CD14-positive monocyte (primary cell): ENCODE measurements around the gene PGAP6. TPM values are rescaled to one million over a fixed set of nuclear protein-coding genes. Genes with fewer than 3 reads are reported as not detected.
"Not testable (repeated sequence)": the region's sequence is repeated elsewhere in the genome, so short reads cannot be mapped to it uniquely, and the experiment has no call there.

Experiments
- DNase-seq, 3 donors: peaks; one replicate each; pipeline ENCODE4 v3.0.0-alpha.2; 2011 to 2022
- H2AFZ ChIP-seq: 2 replicates; pipeline ENCODE4 v1.6.0; 2012; ENCODE audit warnings: mild to moderate bottlenecking, low read depth, low read length, inconsistent platforms; ENCODE audit not compliant: insufficient read depth, poor library complexity, severe bottlenecking
- H3K27ac ChIP-seq, 2 donors: 1 replicate in 1 of 2; 2 replicates in 1 of 2; pipeline ENCODE4 v1.5.1; 2012 to 2013; ENCODE audit warnings: low read length in 2 of 2, control low read depth in 1 of 2, inconsistent platforms in 1 of 2, low read depth in 1 of 2, mild to moderate bottlenecking in 1 of 2
- H3K27me3 ChIP-seq, 2 donors: one replicate each; pipeline versions ENCODE4 v1.6.0 to v1.6.1; 2011 to 2013; ENCODE audit warnings: low read length in 2 of 2; ENCODE audit not compliant: control insufficient read depth in 2 of 2, insufficient read depth in 2 of 2
- H3K36me3 ChIP-seq, 2 donors: replicated peaks in 1 of 2; 1 replicate in 1 of 2; 2 replicates in 1 of 2; pipeline versions ENCODE4 v1.5.1 to v1.6.1; 2012 to 2013; ENCODE audit warnings: low read length in 2 of 2, control low read depth in 1 of 2, inconsistent platforms in 1 of 2, mild to moderate bottlenecking in 1 of 2; ENCODE audit not compliant: insufficient read depth in 2 of 2, control insufficient read depth in 1 of 2
- H3K4me1 ChIP-seq, 2 donors: 1 replicate in 1 of 2; 2 replicates in 1 of 2; pipeline versions ENCODE4 v1.5.1 to v1.6.1; 2012 to 2013; ENCODE audit warnings: low read length in 2 of 2, control low read depth in 1 of 2, inconsistent platforms in 1 of 2, mild to moderate bottlenecking in 1 of 2, moderate library complexity in 1 of 2; ENCODE audit not compliant: insufficient read depth in 2 of 2, control insufficient read depth in 1 of 2
- H3K4me2 ChIP-seq: replicated peaks from 2 replicates; pipeline ENCODE3; 2012; ENCODE audit warnings: low read length, moderate library complexity, mild to moderate bottlenecking; ENCODE audit not compliant: poor library complexity, severe bottlenecking; ENCODE audit errors: extremely low read depth
- H3K4me3 ChIP-seq, 3 experiments: fragments of 200-600 bp in 1 of 3; sonication (generic) in 1 of 3; replicated peaks in 1 of 3; 1 replicate in 2 of 3; 2 replicates in 1 of 3; pipeline ENCODE4 v1.5.1; 2011 to 2013; ENCODE audit warnings: low read length in 3 of 3, mild to moderate bottlenecking in 3 of 3, control low read depth in 2 of 3, low read depth in 2 of 3, inconsistent platforms in 1 of 3, moderate library complexity in 1 of 3
- H3K79me2 ChIP-seq: 2 replicates; pipeline ENCODE4 v1.6.0; 2012; ENCODE audit warnings: mild to moderate bottlenecking, control low read depth, inconsistent platforms, low read length, moderate library complexity; ENCODE audit not compliant: insufficient read depth
- H3K9ac ChIP-seq: 2 replicates; pipeline ENCODE4 v1.6.0; 2017; ENCODE audit warnings: low read length, mild to moderate bottlenecking; ENCODE audit not compliant: insufficient read depth, poor library complexity, severe bottlenecking
- H3K9me3 ChIP-seq, 2 donors: replicated peaks in 1 of 2; 1 replicate in 1 of 2; 2 replicates in 1 of 2; pipeline versions ENCODE4 v1.5.1 to v1.6.1; 2012 to 2013; ENCODE audit warnings: low read length in 2 of 2, control low read depth in 1 of 2; ENCODE audit not compliant: control insufficient read depth in 1 of 2, insufficient read depth in 1 of 2
- H4K20me1 ChIP-seq: 2 replicates; pipeline ENCODE4 v1.6.0; 2012; ENCODE audit warnings: mild to moderate bottlenecking, low read length, control low read depth, moderate library complexity; ENCODE audit not compliant: insufficient read depth
- H3K27ac Mint-ChIP-seq, 7 donors: one replicate each; pipeline ENCODE4 v1.8.0; 2020; ENCODE audit warnings: mild to moderate bottlenecking in 7 of 7, mixed read lengths in 7 of 7, moderate library complexity in 6 of 7, inconsistent platforms in 2 of 7
- H3K27me3 Mint-ChIP-seq, 3 donors: one replicate each; pipeline ENCODE4 v1.8.0; 2021 to 2022; ENCODE audit warnings: low read depth in 3 of 3, mild to moderate bottlenecking in 3 of 3, mixed read lengths in 3 of 3, moderate library complexity in 3 of 3, inconsistent platforms in 1 of 3
- H3K36me3 Mint-ChIP-seq, 2 donors: one replicate each; pipeline ENCODE4 v1.8.0; 2020; ENCODE audit warnings: mixed read lengths in 2 of 2, inconsistent platforms in 1 of 2, mild to moderate bottlenecking in 1 of 2
- H3K4me1 Mint-ChIP-seq: one replicate; pipeline ENCODE4 v1.8.0; 2020; ENCODE audit warnings: mild to moderate bottlenecking, mixed read lengths
- H3K4me3 Mint-ChIP-seq, 2 donors: one replicate each; pipeline ENCODE4 v1.8.0; 2020; ENCODE audit warnings: mild to moderate bottlenecking in 2 of 2, mixed read lengths in 2 of 2, moderate library complexity in 1 of 2
- H3K9me3 Mint-ChIP-seq, 7 donors: one replicate each; pipeline ENCODE4 v1.8.0; 2020 to 2022; ENCODE audit warnings: mixed read lengths in 7 of 7, mild to moderate bottlenecking in 6 of 7, moderate library complexity in 6 of 7, inconsistent platforms in 2 of 7
- CTCF ChIP-seq: fragments of 200-600 bp; IDR thresholded peaks from one replicate; pipeline ENCODE4 v1.8.0; 2022; ENCODE audit warnings: antibody characterized with exemption, mild to moderate bottlenecking
- WGBS: methylation state at CpG from one replicate; pipeline ENCODE4 v1.1.5; 2013; ENCODE audit warnings: missing lambda C conversion rate; ENCODE audit not compliant: insufficient coverage; 5-methylcytosine and 5-hydroxymethylcytosine counted together
- intact Hi-C, 2 donors: fragments of 100-400 bp; cut with micrococcal nuclease; formaldehyde crosslinking; loops; one replicate each; pipeline versions ENCODE4 v1.15.0 to v1.15.1; 2023
- polyA plus RNA-seq, 3 donors: library from polyadenylated mRNA; depleted of rRNA in 1 of 3; unstranded in 2 of 3; stranded (reverse) in 1 of 3; fragments of 300-500 nt in 2 of 3; fragments of >200 nt in 1 of 3; fragmentation: Illumina TruSeq in 2 of 3; gene quantifications; 1 replicate in 2 of 3; 2 replicates in 1 of 3; pipeline ENCODE4 v1.2.3, GENCODE V29; 2012 to 2021

The PGAP6 gene
- polyA plus RNA-seq, 3 donors: 18.2 to 137 (median 39.8) TPM

GRCh38 chr16:363110-363765 is 18.5 kb downstream of the PGAP6 start:
- H3K27me3 Mint-ChIP-seq: peaks cover 5 to 25% (median 11%) of the 10 kb centered on the region in 3 donors
- no peak overlapping the region for H3K27ac Mint-ChIP-seq
- WGBS: 82% methylated on average over 18 of the region's 20 CpGs

DNA sequence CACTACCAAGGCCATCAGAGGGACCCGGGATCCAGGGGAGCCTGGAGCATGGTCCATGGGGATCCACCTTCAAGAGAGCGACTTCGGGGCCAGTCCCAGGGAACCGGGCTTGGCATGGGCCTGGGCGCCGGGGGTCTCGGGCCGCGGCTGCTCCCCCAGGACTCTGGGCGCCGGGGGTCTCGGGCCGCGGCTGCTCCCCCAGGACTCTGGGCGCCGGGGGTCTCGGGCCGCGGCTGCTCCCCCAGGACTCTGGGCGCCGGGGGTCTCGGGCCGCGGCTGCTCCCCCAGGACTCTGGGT is 19.1 kb downstream of the PGAP6 start:
- not testable (repeated sequence) for H3K27ac Mint-ChIP-seq, H3K4me3 Mint-ChIP-seq, H3K9me3 ChIP-seq, H2AFZ ChIP-seq, H3K4me1 Mint-ChIP-seq, H3K27ac ChIP-seq, H3K79me2 ChIP-seq, H3K9me3 Mint-ChIP-seq, H3K27me3 ChIP-seq, DNase-seq, H3K9ac ChIP-seq, H3K4me3 ChIP-seq, H3K4me2 ChIP-seq, H3K4me1 ChIP-seq, H4K20me1 ChIP-seq
- peaks cover 7 to 16% of the 10 kb centered on the region in 2 donors for H3K36me3 ChIP-seq
- WGBS: 72% methylated on average over 9 of the region's 24 CpGs
- Mint-ChIP-seq H3K27me3 (peaks cover 5 to 25% (median 11%) of the 10 kb centered on the region in 3 donors), H3K36me3 (peaks cover 11 to 15% of the 10 kb centered on the region in 2 donors)
- intact Hi-C loops: loop anchor here (5.0 kb wide), 1 partner anchor 255 kb away; no protein-coding TSS in a partner anchor

More at GRCh38 chr16:363110-363765, 18.5 kb downstream of the PGAP6 start:
- H3K4me1 ChIP-seq: peaks cover 6 to 8% of the 10 kb centered on the region in 2 donors
- Mint-ChIP-seq H3K4me3 (no peak overlapping the region), H3K4me1 (peaks cover 6% of the 10 kb centered on the region), H3K9me3 (no peaks in the 10 kb centered on the region), H3K36me3 (peaks cover 15 to 21% of the 10 kb centered on the region in 2 donors)
- no peak for TF ChIP-seq CTCF
- peaks cover 13 to 22% of the 10 kb centered on the region in 2 donors for H3K36me3 ChIP-seq
- no peak overlapping the region for H3K4me3 ChIP-seq
- H3K79me2 ChIP-seq: no peaks in the 10 kb centered on the region
- no peak overlapping the region for H3K9ac ChIP-seq
- no peaks in the 10 kb centered on the region for H3K9me3 ChIP-seq
- H4K20me1 ChIP-seq: no peaks in the 10 kb centered on the region
- H3K27me3 ChIP-seq: no peaks in the 10 kb centered on the region
- no peak overlapping the region for H3K4me2 ChIP-seq
- intact Hi-C loops: loop anchor here (5.0 kb wide), 1 partner anchor 256 kb away; no protein-coding TSS in a partner anchor
- no peak overlapping the region for H2AFZ ChIP-seq
- H3K27ac ChIP-seq: no peak overlapping the region
- DNase-seq: no peak
